Measurements from ENCODE around the gene CCNT2.
"Not testable (repeated sequence)": the region's sequence is repeated elsewhere in the genome, so short reads cannot be mapped to it uniquely, and the experiment has no call there.

CCNT2 gene

DNA sequence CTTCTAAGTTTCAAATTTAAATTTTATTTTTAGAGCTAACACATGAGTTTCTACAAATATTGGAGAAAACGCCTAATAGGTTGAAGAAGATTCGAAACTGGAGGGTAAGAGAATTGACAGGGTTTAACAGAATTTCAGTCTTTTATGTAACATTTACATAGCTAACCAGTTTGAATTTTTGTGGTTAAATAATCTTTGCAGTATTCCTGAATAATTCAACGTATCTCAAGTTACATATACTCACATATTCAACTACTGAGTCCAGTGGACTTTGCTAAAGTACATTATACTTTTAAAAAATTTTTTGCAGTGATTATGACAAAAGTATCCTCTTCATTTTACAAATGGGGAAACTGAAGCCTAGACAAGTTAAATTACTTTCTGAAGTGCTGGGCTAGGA is 34.0 kb downstream of the CCNT2 start:
- H3K9ac ChIP-seq (ENCODE audit: low read depth, low read length): no peak overlapping the region
- no peak overlapping the region for H3K4me3 ChIP-seq (ENCODE audit: low read depth, low read length)
- no peaks in the 10 kb centered on the region for H3K4me1 ChIP-seq (ENCODE audit: control insufficient read depth, insufficient read depth, low read length)
- no peaks in the 10 kb centered on the region for H3K27me3 ChIP-seq (ENCODE audit: control insufficient read depth, insufficient read depth, low read length)
- no peaks in the 10 kb centered on the region for H3K9me3 ChIP-seq (ENCODE audit: control insufficient read depth, insufficient read depth, low read length)
- peaks cover 12% of the 10 kb centered on the region for H3K36me3 ChIP-seq (ENCODE audit: control insufficient read depth, insufficient read depth, low read length)

DNA sequence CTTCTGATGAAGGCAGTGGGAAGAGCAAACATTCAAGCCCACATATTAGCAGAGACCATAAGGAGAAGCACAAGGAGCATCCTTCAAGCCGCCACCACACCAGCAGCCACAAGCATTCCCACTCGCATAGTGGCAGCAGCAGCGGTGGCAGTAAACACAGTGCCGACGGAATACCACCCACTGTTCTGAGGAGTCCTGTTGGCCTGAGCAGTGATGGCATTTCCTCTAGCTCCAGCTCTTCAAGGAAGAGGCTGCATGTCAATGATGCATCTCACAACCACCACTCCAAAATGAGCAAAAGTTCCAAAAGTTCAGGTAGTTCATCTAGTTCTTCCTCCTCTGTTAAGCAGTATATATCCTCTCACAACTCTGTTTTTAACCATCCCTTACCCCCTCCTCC is 35.4 kb downstream of the CCNT2 start:
- H3K4me3 ChIP-seq (ENCODE audit: low read depth, low read length): no peak overlapping the region
- no peaks in the 10 kb centered on the region for H3K9me3 ChIP-seq (ENCODE audit: control insufficient read depth, insufficient read depth, low read length)
- no peaks in the 10 kb centered on the region for H3K27me3 ChIP-seq (ENCODE audit: control insufficient read depth, insufficient read depth, low read length)
- no peak overlapping the region for H3K9ac ChIP-seq (ENCODE audit: low read depth, low read length)
- H3K4me1 ChIP-seq (ENCODE audit: control insufficient read depth, insufficient read depth, low read length): no peaks in the 10 kb centered on the region
- H3K36me3 ChIP-seq (ENCODE audit: control insufficient read depth, insufficient read depth, low read length): peaks cover 12% of the 10 kb centered on the region

DNA sequence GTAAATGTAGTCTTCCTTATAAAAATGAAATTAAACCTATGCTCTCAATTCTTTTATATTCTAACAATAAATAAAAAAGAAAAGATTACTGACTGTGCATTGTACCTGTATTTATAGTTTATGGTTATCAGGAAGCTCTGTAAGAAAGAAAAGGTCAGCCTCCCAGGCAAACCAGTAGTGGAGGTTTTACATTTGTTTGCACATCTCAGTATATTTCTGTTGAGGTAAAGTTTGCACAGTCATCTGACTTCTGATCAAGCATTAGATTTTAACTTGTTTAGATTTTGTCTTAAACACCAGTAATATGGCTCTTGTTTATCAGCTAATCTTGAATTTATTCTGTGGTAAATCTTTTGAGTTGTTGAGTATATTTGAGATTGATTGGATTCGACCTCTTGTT is 37.1 kb downstream of the CCNT2 start:
- H3K4me1 ChIP-seq (ENCODE audit: control insufficient read depth, insufficient read depth, low read length): no peaks in the 10 kb centered on the region
- no peak overlapping the region for H3K4me3 ChIP-seq (ENCODE audit: low read depth, low read length)
- H3K27me3 ChIP-seq (ENCODE audit: control insufficient read depth, insufficient read depth, low read length): no peaks in the 10 kb centered on the region
- H3K9ac ChIP-seq (ENCODE audit: low read depth, low read length): no peak overlapping the region
- no peaks in the 10 kb centered on the region for H3K9me3 ChIP-seq (ENCODE audit: control insufficient read depth, insufficient read depth, low read length)
- H3K36me3 ChIP-seq (ENCODE audit: control insufficient read depth, insufficient read depth, low read length): peaks cover 12% of the 10 kb centered on the region

DNA sequence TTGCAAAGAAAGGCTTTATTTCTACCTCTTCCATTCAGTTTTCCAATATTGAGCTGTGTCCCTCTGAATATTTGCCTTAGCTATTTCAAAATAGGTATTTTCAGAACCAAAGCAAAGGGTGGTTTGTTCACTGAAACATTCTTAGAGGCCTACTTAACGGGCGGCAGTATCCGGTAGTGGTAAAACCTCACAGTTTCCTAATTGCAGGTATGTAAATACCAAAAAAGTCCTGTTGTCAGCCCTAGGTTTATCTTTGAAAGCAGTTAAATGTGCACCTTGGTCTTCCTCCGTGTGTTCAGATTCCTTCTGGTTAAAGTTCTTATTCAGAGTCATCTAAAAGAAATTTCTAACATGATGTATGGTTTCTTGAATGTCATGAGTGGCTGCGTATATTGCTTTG is 38.9 kb downstream of the CCNT2 start:
- peaks cover 12% of the 10 kb centered on the region for H3K36me3 ChIP-seq (ENCODE audit: control insufficient read depth, insufficient read depth, low read length)
- no peaks in the 10 kb centered on the region for H3K4me1 ChIP-seq (ENCODE audit: control insufficient read depth, insufficient read depth, low read length)
- H3K9ac ChIP-seq (ENCODE audit: low read depth, low read length): no peak overlapping the region
- no peaks in the 10 kb centered on the region for H3K9me3 ChIP-seq (ENCODE audit: control insufficient read depth, insufficient read depth, low read length)
- H3K4me3 ChIP-seq (ENCODE audit: low read depth, low read length): no peak overlapping the region
- no peaks in the 10 kb centered on the region for H3K27me3 ChIP-seq (ENCODE audit: control insufficient read depth, insufficient read depth, low read length)

DNA sequence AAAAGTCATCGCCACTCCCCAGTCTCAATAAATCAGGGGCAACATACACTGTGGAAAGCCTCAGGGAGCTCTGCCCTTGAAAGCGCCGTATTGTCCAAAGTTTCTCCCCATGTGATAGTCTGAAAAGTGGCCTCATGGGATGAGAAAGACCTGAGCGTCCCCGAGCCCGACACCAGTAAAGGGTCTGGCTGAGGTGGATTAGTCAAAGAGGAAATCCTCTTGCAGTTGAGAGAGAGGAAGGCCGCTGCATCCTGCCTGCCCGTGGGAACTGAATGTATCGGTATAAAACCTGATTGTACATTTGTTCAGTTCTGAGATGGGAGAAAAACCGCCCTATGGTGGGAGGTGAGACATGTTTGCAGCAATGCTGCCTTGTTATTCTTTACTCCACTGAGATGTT is 48.5 kb downstream of the CCNT2 start:
- not testable (repeated sequence) for H3K4me3 ChIP-seq (ENCODE audit: low read depth, low read length); H3K4me1 ChIP-seq (ENCODE audit: control insufficient read depth, insufficient read depth, low read length); H3K36me3 ChIP-seq (ENCODE audit: control insufficient read depth, insufficient read depth, low read length); H3K9ac ChIP-seq (ENCODE audit: low read depth, low read length); H3K27me3 ChIP-seq (ENCODE audit: control insufficient read depth, insufficient read depth, low read length); H3K9me3 ChIP-seq (ENCODE audit: control insufficient read depth, insufficient read depth, low read length)

DNA sequence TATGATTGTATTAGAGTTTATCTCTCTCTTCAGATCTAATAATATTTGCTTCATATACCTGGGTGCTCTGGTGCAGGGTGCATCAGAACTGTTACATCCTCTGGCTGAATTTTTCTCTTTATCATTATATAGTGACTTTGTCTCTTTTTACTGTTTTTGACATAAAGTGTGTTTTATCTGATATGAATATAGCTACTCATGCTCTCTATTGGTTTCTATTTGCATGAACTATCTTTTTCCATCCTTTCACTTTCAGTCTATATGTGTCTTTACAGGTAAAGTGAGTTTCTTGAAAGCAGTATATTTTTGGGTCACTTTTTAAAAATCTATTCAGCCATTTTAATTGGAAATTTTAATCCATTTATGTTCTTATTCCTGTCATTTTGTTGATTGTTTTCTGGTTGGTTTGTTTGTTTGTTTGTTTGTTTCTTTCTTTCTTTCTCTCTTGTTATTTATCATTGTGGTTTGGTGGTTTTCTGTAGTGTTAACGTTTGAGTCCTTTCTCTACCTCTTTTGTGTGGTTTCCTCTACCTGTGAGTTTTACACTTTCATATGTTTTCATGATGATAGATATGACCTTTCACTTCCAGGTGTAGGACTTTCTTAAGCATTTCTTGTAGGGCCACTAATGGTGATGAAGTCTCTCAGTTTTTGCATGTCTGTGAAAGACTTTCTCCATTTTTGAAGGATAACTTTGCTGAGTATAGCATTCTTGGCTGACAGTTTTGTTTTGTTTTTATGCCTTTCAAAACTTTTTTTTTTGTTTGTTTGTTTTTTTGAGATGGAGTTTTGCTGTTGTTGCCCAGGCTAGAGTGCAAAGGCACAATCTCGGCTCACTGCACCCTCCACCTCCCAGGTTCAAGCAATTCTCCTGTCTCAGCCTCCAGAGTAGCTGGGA is 54.9 kb downstream of the CCNT2 start:
- Histone ChIP-seq H3K27me3 (ENCODE audit: control insufficient read depth, insufficient read depth, low read length) (no peaks in the 10 kb centered on the region), H3K9ac (ENCODE audit: low read depth, low read length) (no peak overlapping the region), H3K36me3 (ENCODE audit: control insufficient read depth, insufficient read depth, low read length) (no peaks in the 10 kb centered on the region), H3K9me3 (ENCODE audit: control insufficient read depth, insufficient read depth, low read length) (no peaks in the 10 kb centered on the region), H3K4me3 (ENCODE audit: low read depth, low read length) (no peak overlapping the region), H3K4me1 (ENCODE audit: control insufficient read depth, insufficient read depth, low read length) (no peaks in the 10 kb centered on the region)

DNA sequence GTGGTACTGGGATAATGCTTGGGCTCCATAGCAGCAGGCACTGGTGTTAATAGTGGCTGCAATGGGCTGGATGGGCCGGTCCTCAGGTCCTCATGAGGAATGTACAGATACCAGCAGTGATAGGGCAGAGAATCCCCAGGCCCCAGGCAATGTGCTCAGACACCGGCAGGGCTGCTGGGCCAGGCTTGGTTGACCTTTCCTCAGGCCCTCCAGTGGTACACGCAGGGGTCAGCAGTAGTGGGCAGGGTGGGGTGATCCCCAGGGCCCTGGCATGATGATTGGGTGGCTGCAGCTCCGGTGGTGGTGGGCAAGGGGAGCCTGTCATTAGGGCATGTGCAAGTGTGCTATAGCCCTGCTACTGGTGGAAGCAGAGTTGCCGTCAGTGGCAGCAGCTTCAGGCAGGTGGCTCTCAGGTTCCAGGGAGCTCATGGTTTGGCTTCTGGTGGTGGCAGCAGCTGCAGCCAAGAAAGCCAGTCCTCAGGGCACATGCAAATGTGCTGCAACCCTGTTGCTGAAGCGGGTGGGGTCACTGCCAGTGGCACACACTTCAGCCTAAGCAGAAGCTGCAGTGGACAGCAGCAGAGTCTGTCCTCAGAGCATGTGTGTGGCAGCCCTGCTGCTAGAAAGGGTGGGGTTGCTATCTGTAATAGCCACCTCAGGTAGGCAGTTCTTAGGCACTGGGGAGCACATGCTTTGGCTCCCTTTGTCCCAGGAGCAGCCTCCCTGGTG is 56.8 kb downstream of the CCNT2 start:
- H3K4me1 ChIP-seq (ENCODE audit: control insufficient read depth, insufficient read depth, low read length): no peaks in the 10 kb centered on the region
- no peak overlapping the region for H3K9ac ChIP-seq (ENCODE audit: low read depth, low read length)
- no peaks in the 10 kb centered on the region for H3K36me3 ChIP-seq (ENCODE audit: control insufficient read depth, insufficient read depth, low read length)

DNA sequence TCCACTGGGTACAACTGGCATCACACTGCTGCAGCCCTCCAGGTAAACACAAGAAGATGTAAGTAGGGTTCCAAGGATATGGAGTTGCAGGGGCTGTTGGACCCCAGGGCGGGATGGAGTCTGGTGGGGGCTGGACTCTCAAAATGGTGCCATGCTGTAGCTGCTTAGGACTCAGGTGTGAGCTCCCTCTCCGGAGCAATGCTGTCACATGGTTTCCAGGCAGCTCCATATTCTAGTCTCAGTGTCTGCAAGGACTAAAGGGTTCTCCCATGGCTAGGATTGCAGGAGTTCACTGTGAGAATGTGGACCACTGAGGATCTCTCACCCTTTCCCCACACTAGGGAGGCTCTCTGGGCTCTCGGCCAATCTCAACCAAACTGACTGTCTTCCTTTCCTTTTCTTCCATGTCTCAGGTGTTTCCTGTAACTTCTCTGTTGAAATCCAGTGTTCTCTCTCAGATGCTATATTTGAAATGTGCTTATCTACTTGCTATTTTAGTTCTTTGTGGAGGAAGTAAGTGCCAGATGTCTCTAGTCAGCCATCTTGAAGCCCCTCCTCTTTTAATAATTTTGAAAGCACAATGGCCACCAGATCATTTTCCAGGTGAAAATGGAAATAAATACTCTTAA is 57.6 kb downstream of the CCNT2 start:
- Histone ChIP-seq H3K4me1 (ENCODE audit: control insufficient read depth, insufficient read depth, low read length) (no peaks in the 10 kb centered on the region), H3K9me3 (ENCODE audit: control insufficient read depth, insufficient read depth, low read length) (no peaks in the 10 kb centered on the region), H3K27me3 (ENCODE audit: control insufficient read depth, insufficient read depth, low read length) (no peaks in the 10 kb centered on the region), H3K9ac (ENCODE audit: low read depth, low read length) (no peak overlapping the region), H3K4me3 (ENCODE audit: low read depth, low read length) (no peak overlapping the region), H3K36me3 (ENCODE audit: control insufficient read depth, insufficient read depth, low read length) (no peaks in the 10 kb centered on the region)

More for the DNA sequence above, 56.8 kb downstream of the CCNT2 start:
- no peak overlapping the region for H3K4me3 ChIP-seq (ENCODE audit: low read depth, low read length)
- no peaks in the 10 kb centered on the region for H3K9me3 ChIP-seq (ENCODE audit: control insufficient read depth, insufficient read depth, low read length)
- H3K27me3 ChIP-seq (ENCODE audit: control insufficient read depth, insufficient read depth, low read length): no peaks in the 10 kb centered on the region

DNA sequence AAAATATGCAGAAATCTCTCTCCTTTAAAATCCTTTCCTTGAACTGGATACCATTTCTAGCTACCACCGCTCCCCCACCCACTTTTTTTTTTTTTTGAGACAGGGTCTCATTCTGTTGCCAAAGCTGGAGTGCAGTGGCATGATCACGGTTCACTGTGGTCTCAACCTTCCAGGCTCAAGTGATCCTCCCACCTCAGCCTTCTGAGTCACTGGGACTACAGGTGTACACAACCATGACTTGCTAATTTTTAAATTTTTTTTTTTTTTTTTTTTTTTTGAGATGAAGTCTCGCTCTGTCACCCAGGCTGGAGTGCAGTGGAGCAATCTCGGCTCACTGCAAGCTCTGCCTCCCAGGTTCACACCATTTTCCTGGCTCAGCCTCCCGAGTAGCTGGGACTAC is 58.5 kb downstream of the CCNT2 start:
- H3K9me3 ChIP-seq (ENCODE audit: control insufficient read depth, insufficient read depth, low read length); H3K4me1 ChIP-seq (ENCODE audit: control insufficient read depth, insufficient read depth, low read length); H3K9ac ChIP-seq (ENCODE audit: low read depth, low read length); H3K4me3 ChIP-seq (ENCODE audit: low read depth, low read length); H3K27me3 ChIP-seq (ENCODE audit: control insufficient read depth, insufficient read depth, low read length); H3K36me3 ChIP-seq (ENCODE audit: control insufficient read depth, insufficient read depth, low read length): not testable (repeated sequence)

DNA sequence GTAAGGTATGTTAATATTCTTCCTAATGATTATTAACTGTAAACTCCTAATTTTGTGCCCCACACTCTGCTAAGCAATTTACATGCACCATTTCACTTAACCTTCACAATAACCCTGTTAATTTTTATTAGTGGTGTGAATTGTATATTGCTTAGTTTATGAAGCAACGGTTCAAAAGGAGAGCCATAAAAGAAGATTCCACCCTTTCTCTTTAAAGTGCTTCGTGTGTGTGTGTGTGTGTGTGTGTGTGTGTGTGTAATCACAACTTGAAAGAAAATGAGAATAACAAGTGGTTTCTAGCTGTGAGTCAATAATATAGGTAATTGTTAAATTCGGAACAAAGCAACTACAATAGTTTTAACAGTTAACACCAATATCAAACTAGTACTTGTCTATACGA is 60.6 kb downstream of the CCNT2 start:
- Histone ChIP-seq H3K9me3 (ENCODE audit: control insufficient read depth, insufficient read depth, low read length) (no peaks in the 10 kb centered on the region), H3K4me1 (ENCODE audit: control insufficient read depth, insufficient read depth, low read length) (no peaks in the 10 kb centered on the region), H3K27me3 (ENCODE audit: control insufficient read depth, insufficient read depth, low read length) (no peaks in the 10 kb centered on the region), H3K9ac (ENCODE audit: low read depth, low read length) (no peak overlapping the region), H3K36me3 (ENCODE audit: control insufficient read depth, insufficient read depth, low read length) (no peaks in the 10 kb centered on the region), H3K4me3 (ENCODE audit: low read depth, low read length) (no peak overlapping the region)

DNA sequence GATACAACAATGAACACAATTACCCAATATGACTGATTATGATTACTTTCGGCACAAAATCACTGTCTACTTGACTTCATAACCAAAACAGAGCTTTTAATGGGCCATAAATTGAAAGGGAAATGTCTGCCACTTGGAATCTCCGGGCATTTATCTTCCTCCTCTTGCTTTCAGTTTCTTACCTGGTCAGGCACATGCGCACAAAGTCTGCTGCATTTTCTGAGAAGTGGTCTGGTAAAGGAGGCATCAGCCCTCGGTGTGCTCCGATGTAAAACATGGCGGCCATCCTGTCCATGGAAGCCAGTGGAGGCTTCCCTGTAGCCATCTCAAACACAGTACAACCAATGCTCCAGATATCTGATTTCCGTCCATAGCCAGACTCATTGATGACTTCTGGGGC is 62.0 kb downstream of the CCNT2 start:
- Histone ChIP-seq H3K4me1 (ENCODE audit: control insufficient read depth, insufficient read depth, low read length) (no peaks in the 10 kb centered on the region), H3K4me3 (ENCODE audit: low read depth, low read length) (no peak overlapping the region), H3K36me3 (ENCODE audit: control insufficient read depth, insufficient read depth, low read length) (no peaks in the 10 kb centered on the region), H3K27me3 (ENCODE audit: control insufficient read depth, insufficient read depth, low read length) (no peaks in the 10 kb centered on the region), H3K9ac (ENCODE audit: low read depth, low read length) (no peak overlapping the region), H3K9me3 (ENCODE audit: control insufficient read depth, insufficient read depth, low read length) (no peaks in the 10 kb centered on the region)

DNA sequence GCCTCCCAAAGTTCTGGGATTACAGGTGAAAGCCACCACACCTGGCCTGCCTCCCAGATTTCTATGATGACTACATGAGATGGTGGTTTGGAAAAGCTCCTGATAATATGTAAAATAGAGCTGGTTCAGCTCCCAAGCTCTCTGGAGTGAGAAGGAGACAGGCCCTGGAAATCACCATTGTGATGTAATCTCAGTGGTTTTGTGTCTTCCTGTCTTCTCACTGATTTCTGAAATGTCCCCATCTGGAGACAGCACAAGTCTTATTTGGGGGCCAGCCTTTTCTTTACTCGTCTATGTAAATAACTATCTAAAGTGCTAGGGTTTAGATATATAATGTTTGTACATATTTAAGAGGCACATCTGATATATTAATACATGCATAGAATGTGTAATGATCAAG is 64.0 kb downstream of the CCNT2 start:
- Histone ChIP-seq H3K36me3 (ENCODE audit: control insufficient read depth, insufficient read depth, low read length) (no peaks in the 10 kb centered on the region), H3K9me3 (ENCODE audit: control insufficient read depth, insufficient read depth, low read length) (no peaks in the 10 kb centered on the region), H3K4me1 (ENCODE audit: control insufficient read depth, insufficient read depth, low read length) (no peaks in the 10 kb centered on the region), H3K27me3 (ENCODE audit: control insufficient read depth, insufficient read depth, low read length) (no peaks in the 10 kb centered on the region), H3K4me3 (ENCODE audit: low read depth, low read length) (no peak overlapping the region), H3K9ac (ENCODE audit: low read depth, low read length) (no peak overlapping the region)
